ENCODE measurements around the gene GTF2I. TPM values are rescaled to one million over a fixed set of nuclear protein-coding genes. Genes with fewer than 3 reads are reported as not detected.
"Not testable (repeated sequence)": the region's sequence is repeated elsewhere in the genome, so short reads cannot be mapped to it uniquely, and the experiment has no call there.

GTF2I gene
- total RNA-seq, 1 experiment from 2014 or later = 181 TPM

DNA sequence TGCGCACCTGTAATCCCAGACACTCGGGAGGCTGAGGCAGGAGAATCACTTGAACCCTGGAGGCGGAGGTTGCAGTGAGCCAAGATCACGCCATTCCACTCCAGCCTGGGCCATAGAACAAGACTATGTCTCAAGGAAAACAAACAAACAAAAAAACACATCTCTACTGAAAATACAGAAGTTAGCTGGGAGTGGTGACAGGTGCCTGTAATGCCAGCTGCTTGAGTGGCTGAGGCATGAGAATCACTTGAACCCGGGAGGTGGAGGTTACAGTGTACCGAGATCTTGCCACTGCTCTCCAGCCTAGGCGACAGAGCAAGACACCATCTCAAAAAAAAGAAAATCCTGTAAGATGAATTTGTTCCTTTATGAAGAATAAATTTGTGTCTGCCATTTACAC, 9.5 kb downstream of the GTF2I start:
- DNase-seq = not testable (repeated sequence)

DNA sequence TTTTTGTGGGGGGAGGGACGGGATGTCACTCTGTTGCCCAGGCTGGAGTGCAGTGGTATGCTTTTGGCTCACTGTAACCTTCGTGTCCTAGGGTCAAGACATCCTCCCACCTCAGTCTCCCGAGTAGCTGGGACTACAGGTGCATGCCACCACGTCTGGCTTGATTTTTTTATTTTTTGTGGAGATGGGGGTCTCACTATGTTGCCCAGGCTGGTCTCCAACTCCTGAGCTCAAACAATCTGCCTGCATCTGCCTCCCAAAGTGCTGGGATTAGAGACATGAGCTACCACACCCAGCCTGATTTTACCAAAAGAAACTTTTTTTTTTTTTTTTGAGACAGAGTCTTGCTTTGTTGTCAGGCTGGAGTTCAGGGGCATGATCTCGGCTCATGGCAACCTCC, 10.0 kb downstream of the GTF2I start:
- H3K27me3 ChIP-seq; H3K4me3 ChIP-seq; H3K9me3 ChIP-seq (replicated peaks); H3K4me1 ChIP-seq; H3K27ac ChIP-seq; DNase-seq: not testable (repeated sequence)
- H3K36me3 ChIP-seq = peaks cover 48% of the 10 kb centered on the region

More for the DNA sequence above, 9.5 kb downstream of the GTF2I start:
- H3K27ac ChIP-seq; H3K4me3 ChIP-seq; H3K4me1 ChIP-seq; H3K27me3 ChIP-seq; H3K9me3 ChIP-seq (replicated peaks): not testable (repeated sequence)
- H3K36me3 ChIP-seq = peaks cover 48% of the 10 kb centered on the region

DNA sequence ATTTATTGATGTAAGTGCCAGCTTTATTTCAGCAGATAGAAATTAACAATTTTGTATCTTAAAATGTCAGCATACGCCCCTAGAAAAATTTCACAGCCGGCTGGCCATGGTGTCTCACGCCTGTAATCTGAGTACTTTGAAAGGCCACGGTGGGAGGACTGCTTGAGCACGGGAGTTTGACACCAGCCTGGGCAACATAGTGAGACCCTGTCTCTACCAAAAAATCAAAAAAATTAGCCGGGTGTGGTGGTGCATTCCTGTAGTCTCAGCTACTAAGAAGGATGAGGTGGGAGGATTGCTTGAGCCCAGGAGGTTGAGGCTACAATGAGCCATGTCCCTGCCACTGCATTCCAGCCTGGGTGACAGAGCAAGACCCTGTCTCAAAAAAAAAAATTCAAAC, 14.1 kb downstream of the GTF2I start:
- H3K4me3 ChIP-seq = no peak overlapping the region
- no peak overlapping the region for H3K27ac ChIP-seq
- no peaks in the 10 kb centered on the region for H3K27me3 ChIP-seq
- H3K9me3 ChIP-seq (replicated peaks) = no peaks in the 10 kb centered on the region
- no peaks in the 10 kb centered on the region for H3K4me1 ChIP-seq
- no peak for DNase-seq
- H3K36me3 ChIP-seq = peaks cover 34% of the 10 kb centered on the region

DNA sequence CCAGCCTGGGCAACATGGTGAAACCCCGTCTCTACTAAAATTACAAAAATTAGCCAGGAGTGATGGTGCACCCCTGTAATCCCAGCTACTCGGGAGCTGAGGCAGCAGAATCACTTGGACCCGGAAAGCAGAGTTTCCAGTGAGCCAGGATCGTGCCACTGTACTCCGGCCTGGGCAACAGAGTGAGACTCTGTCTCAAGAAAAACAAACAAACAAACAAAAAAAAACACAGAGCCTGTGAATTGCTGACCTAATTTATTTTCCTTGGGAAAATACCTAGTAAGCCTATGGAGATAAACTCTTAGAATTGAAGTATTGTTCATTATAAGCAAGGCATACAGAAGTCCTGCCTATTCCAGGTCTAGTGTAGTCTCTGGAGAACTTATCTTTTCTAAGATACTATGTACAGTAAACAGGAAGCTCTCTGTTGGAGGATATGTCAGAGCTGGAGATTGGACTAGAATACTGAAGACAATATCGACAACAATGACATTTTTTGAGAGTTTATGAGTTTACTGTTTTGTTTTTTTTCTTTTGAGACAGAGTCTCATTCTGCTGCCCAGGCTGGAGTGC, 14.9 kb downstream of the GTF2I start:
- no peak overlapping the region for H3K4me3 ChIP-seq
- H3K27ac ChIP-seq = no peak overlapping the region
- H3K27me3 ChIP-seq = no peaks in the 10 kb centered on the region
- no peak for DNase-seq
- H3K36me3 ChIP-seq = peaks cover 35% of the 10 kb centered on the region
- no peaks in the 10 kb centered on the region for H3K9me3 ChIP-seq (replicated peaks)
- no peaks in the 10 kb centered on the region for H3K4me1 ChIP-seq

DNA sequence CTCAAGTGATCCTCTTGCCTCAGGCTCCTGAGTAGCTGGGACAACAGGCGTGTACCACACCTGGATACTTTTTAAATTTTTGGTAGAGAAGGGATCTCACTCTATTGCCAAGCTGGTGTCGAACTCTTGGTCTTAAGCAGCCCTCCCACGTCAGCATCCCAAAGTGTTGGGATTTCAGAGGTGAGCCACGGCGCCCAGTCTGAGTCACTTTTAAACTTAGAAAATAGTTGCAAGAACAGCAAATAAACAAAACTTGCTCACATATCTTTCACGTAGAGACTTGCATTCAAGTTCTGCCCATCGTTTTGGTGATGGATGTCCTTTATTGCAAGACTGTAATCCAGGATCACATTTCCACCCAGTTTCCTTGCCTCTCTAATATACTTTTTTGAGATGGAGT, 16.6 kb downstream of the GTF2I start:
- no peaks in the 10 kb centered on the region for H3K4me1 ChIP-seq
- no peaks in the 10 kb centered on the region for H3K27me3 ChIP-seq
- no peak overlapping the region for H3K4me3 ChIP-seq
- peaks cover 40% of the 10 kb centered on the region for H3K36me3 ChIP-seq
- H3K9me3 ChIP-seq (replicated peaks) = no peaks in the 10 kb centered on the region
- no peak overlapping the region for H3K27ac ChIP-seq
- no peak for DNase-seq

DNA sequence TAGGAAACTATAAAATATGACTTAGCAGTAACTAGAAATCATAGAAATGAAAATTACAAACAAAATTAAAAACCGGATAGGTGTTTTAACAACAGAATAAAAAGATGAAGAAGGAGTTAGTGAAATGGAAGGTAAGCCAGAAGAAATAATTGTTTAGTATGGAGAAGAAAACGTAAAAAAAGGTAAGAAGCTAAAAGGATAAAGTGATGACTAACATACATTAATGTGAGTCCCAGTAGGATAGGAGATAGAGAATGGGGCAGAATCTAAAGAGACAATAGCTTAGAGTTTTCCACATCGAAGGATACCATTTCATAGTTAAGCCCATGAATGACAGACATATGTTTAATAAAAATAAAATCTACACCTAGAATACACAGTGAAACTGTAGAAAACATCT, 25.3 kb downstream of the GTF2I start:
- Histone ChIP-seq H3K4me1 (no peaks in the 10 kb centered on the region), H3K27ac (no peak overlapping the region), H3K36me3 (peaks cover 27% of the 10 kb centered on the region), H3K9me3 (replicated peaks) (no peaks in the 10 kb centered on the region), H3K4me3 (no peak overlapping the region), H3K27me3 (no peaks in the 10 kb centered on the region)
- no peak for DNase-seq

DNA sequence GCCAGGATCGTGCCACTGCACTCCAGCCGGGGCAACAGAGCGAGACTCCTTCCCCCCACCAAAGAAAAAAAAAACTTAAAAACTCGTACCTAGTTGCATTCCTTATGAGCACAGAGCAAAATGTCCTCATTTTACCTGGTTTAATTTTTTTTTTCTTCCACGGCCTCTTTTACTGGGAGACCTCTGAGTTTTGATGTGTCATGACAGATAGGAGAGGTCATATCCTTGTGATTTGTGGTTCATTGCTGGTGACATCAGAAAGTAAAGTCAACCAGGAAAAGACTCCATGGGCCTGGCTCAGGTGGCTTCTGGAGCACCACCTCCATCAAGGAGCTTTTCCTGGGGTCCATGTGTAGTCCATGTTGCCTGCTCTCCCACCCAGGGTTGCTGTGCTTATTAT, 26.3 kb downstream of the GTF2I start:
- no peak for DNase-seq
- Histone ChIP-seq H3K36me3 (peaks cover 21% of the 10 kb centered on the region), H3K4me3 (no peak overlapping the region), H3K4me1 (no peaks in the 10 kb centered on the region), H3K9me3 (replicated peaks) (no peaks in the 10 kb centered on the region), H3K27me3 (no peaks in the 10 kb centered on the region), H3K27ac (no peak overlapping the region)

DNA sequence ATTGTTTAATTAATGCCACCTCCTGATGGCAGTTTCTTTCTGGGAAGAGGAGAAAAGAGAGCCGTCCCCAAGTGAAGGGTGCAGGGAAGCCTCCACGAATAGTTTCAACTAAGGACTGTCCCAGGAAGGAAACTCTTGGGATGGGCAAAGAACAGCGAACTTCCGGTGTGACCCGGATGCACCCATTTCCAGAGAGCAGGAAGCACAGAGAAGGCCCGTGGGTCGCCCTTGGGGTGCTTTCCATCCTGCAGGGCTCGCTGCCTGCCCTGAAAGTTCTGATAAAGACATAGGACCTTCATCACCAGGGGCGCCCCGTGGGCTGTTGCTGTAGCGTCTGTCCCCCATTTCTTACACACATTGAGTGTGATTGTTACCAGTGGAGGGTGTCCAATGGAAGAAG, 27.0 kb downstream of the GTF2I start:
- no peak for DNase-seq
- Histone ChIP-seq H3K27me3 (no peaks in the 10 kb centered on the region), H3K9me3 (replicated peaks) (no peaks in the 10 kb centered on the region), H3K36me3 (peaks cover 21% of the 10 kb centered on the region), H3K27ac (no peak overlapping the region), H3K4me1 (no peaks in the 10 kb centered on the region), H3K4me3 (no peak overlapping the region)

DNA sequence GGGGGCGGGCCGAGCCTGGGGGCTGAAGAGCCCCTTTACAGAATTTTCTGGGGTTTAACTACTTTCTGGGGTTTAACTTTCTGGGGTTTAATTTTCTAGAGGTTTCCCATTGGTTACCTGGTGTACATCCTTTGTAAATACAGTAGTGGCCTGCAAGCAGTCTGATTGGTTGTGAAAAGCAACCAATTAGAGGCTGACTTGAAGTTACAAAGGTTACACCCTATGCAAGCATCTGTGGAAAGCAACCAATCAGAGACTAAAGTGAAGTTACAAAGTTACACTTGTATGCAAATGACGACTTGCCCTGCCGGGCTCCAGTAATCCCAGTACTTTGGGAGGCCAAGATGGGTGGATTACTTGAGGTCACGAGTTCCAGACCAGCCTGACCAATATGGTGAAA, 27.4 kb downstream of the GTF2I start:
- Histone ChIP-seq H3K36me3 (peaks cover 24% of the 10 kb centered on the region), H3K4me1 (no peaks in the 10 kb centered on the region), H3K9me3 (replicated peaks) (no peaks in the 10 kb centered on the region), H3K27me3 (no peaks in the 10 kb centered on the region), H3K4me3 (no peak overlapping the region), H3K27ac (no peak overlapping the region)
- no peak for DNase-seq

DNA sequence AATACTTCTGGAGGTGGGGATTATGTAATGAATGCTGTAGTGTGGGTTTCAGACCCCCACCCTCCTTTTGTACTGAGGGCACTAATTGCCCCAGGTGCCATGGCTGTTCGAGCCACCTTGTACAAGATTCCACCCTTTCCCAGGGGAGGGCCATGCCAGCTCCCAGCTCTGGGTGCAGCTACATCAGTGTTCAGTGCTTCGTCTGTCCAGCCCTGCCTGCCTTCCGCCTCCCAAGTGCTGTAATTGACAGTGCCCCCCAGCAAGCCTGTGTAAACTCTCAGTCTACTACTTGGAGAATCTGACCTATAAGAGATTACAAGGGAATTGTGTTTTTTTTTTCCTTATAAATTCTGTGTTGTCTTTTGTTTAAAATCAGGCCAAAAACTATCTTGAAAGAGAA, 33.0 kb downstream of the GTF2I start:
- no peaks in the 10 kb centered on the region for H3K9me3 ChIP-seq (replicated peaks)
- H3K27ac ChIP-seq = no peak overlapping the region
- no peaks in the 10 kb centered on the region for H3K27me3 ChIP-seq
- H3K4me3 ChIP-seq = no peak overlapping the region
- H3K36me3 ChIP-seq = peaks cover 61% of the 10 kb centered on the region
- no peak for DNase-seq
- no peaks in the 10 kb centered on the region for H3K4me1 ChIP-seq

DNA sequence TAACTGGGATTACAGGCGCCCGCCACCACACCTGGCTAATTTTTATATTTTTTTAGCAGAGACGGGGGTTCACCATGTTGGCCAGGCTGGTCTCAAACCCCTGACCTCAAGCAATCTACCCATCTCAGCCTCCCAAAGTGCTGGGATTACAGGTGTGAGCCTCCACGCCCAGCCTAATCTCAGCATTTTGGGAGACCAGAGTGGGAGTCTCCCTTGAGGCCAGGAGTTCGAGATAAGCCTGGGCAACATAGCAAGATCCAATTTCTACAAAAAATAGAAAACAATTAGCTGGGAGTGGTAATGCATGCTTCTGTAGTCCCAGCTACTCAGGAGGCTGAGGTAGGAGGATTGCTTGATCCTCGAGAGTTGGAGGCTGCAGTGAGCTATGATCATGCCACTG, 46.9 kb downstream of the GTF2I start:
- not testable (repeated sequence) for DNase-seq; H3K9me3 ChIP-seq (replicated peaks); H3K4me1 ChIP-seq; H3K4me3 ChIP-seq; H3K27ac ChIP-seq; H3K27me3 ChIP-seq
- peaks cover 91% of the 10 kb centered on the region for H3K36me3 ChIP-seq

DNA sequence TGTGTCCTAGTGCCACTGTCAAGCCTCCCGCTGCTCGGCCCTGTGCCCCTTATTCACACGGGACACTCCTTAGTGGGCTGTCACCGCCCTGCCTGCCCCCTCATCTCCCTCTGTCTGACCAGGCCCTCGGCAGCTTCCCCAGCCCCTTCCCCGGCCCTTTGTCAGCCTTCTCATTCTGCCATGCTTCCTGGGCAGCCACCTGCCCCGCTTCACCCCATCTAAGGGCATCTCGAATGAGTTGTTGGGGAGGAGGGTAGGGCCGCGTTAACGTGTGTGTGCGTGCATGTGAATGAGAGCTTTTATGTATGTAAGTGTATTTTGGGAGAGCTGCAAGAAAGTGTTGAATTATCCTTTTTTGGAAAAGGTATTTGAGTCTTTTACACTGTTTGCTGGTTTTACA, 49.7 kb downstream of the GTF2I start:
- Histone ChIP-seq H3K27me3 (no peaks in the 10 kb centered on the region), H3K27ac (no peak overlapping the region), H3K4me3 (no peak overlapping the region), H3K9me3 (replicated peaks) (no peaks in the 10 kb centered on the region), H3K36me3 (peaks cover 88% of the 10 kb centered on the region), H3K4me1 (no peaks in the 10 kb centered on the region)
- DNase-seq = no peak

DNA sequence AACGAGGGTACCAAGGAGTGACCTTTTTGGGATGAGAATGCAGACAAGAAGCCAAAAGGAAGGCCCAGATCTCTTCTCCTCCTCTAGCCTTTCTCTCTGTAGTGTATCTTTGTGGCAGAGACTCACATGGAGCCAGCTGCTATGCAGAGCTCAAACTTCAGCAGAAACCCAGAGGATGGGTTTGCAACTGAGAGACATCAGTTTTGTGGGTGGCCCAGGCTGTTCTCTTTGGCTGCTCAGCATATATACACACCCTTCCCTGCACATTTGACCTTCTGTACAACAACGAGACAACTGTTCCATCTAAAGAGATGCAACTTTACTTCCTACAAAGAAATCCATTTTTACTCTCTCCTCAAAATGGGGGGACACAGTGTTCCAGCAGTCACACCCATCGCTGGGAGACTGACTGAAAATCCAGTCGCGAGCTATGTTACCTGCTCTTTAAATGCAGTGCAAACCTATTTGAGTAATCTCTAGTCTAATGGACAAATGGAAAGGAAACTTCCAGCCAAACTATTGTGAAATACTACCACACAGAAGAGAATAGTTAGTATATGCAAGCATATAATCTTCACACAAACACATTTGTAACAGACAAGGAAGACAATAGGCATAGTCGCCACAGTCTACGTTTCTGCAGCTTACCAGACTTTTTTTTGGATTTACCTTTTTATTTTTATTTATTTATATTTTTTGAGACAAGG, 51.2 kb downstream of the GTF2I start:
- Histone ChIP-seq H3K9me3 (replicated peaks) (no peaks in the 10 kb centered on the region), H3K4me3 (no peak overlapping the region), H3K36me3 (peaks cover 88% of the 10 kb centered on the region), H3K4me1 (no peaks in the 10 kb centered on the region), H3K27me3 (no peaks in the 10 kb centered on the region), H3K27ac (no peak overlapping the region)
- no peak for DNase-seq

DNA sequence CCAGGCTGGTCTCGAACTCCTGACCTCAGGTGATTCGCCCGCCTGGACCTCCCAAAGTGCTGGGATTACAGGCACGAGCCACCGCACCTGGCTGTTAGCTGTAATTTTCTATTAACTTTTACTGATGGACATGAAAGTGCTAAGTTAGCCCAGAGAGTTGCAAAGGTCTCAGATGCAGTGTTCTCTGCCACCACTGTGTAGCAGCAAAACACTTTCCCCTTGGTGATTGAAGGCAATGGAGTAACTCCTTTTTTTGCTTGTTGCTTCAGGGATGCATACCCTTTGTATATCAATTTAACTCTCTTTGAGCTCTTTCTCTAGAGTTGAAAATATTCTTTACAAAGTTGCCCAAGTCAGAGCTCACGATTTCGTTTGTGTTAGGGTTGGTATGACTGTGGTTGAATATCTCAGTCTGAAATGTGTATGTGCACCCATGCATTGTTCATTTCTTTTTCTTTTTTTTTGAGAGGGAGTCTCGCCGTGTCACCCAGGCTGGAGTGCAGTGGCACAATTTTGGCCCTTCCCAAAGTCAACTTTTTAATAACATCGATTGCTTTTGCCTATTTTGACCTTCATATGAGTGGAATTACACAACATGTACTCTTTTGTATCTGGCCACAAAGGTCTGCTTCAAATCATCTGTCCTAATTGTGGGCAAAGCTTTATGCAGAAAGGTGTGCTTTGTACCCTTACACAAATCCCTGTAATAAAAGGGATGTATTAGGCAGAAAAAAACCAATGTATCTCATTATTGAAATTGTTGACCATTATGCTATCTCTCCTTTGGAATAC, 52.6 kb downstream of the GTF2I start:
- Histone ChIP-seq H3K4me1 (no peaks in the 10 kb centered on the region), H3K27ac (no peak overlapping the region), H3K36me3 (peaks cover 91% of the 10 kb centered on the region), H3K27me3 (no peaks in the 10 kb centered on the region), H3K4me3 (no peak overlapping the region), H3K9me3 (replicated peaks) (no peaks in the 10 kb centered on the region)
- DNase-seq = no peak

DNA sequence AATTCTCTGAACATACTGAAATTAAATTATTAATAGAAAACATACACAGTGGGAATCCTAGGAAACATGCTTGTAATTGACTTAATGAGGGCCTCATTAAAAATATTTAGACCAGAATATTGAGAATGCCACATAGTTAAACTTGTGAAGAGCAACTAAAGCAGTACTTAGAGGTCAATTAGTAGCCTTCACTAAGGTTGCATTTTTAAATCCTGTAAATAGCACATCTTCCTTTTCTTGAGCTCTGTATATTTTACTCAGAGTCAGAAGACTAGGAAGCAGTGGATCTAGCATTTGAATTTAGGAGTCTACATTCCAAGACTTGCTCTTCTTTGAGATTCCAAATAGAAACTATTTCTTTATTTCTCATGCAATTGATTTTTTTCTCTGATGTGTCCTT, 56.0 kb downstream of the GTF2I start:
- no peaks in the 10 kb centered on the region for H3K27me3 ChIP-seq
- no peak overlapping the region for H3K4me3 ChIP-seq
- DNase-seq = no peak
- H3K36me3 ChIP-seq = peaks cover 88% of the 10 kb centered on the region
- H3K4me1 ChIP-seq = no peaks in the 10 kb centered on the region
- no peak overlapping the region for H3K27ac ChIP-seq
- no peaks in the 10 kb centered on the region for H3K9me3 ChIP-seq (replicated peaks)
